Thyroid gland (tissue), 4 donors: Measurements from ENCODE around the gene ZKSCAN1.

Source experiments
- CTCF ChIP-seq, 6 experiments: fragments of 200-600 bp in 3 of 6; fragments of 450-650 bp in 3 of 6; sonication (generic) in 3 of 6; IDR thresholded peaks; one replicate each; pipeline ENCODE4 v1.5.1; 2016 to 2019; ENCODE audit warnings: antibody characterized with exemption in 6 of 6, mild to moderate bottlenecking in 2 of 6, inconsistent platforms in 1 of 6, moderate library complexity in 1 of 6
- POLR2A ChIP-seq, 2 donors: fragments of 450-650 bp; IDR thresholded peaks; one replicate each; pipeline ENCODE4 v1.6.1; 2017; ENCODE audit warnings: antibody characterized with exemption in 2 of 2, mild to moderate bottlenecking in 2 of 2, moderate library complexity in 1 of 2

GRCh38 chr7:100090527-100091410, 75.4 kb downstream of the ZKSCAN1 start:
- TF ChIP-seq CTCF (IDR thresholded peaks at IDR 0.05) (no peak), POLR2A (IDR thresholded peaks at IDR 0.05) (no peak)
